Measurements from ENCODE around the gene MDFIC.

DNA sequence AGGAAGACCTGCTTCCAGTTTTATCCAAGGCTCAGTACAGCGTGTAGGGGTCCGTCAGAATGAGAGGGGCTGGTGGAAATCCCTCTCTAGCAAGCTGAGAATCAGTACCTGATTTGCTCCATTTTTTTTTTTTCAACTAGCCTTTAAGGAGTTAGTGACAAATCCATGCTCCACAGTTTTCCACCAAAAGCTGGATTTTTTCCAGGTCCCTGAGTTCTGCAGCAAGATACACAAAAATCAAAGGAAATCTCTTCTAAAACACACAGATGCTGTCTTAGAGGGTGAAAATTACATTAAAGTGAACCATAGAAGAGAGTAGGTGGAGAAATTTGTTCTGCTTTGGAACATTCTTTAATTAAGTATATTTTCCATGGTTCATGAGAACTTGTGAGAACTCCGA, 30.4 kb downstream of the MDFIC start:
- TF ChIP-seq, protein P1, sequence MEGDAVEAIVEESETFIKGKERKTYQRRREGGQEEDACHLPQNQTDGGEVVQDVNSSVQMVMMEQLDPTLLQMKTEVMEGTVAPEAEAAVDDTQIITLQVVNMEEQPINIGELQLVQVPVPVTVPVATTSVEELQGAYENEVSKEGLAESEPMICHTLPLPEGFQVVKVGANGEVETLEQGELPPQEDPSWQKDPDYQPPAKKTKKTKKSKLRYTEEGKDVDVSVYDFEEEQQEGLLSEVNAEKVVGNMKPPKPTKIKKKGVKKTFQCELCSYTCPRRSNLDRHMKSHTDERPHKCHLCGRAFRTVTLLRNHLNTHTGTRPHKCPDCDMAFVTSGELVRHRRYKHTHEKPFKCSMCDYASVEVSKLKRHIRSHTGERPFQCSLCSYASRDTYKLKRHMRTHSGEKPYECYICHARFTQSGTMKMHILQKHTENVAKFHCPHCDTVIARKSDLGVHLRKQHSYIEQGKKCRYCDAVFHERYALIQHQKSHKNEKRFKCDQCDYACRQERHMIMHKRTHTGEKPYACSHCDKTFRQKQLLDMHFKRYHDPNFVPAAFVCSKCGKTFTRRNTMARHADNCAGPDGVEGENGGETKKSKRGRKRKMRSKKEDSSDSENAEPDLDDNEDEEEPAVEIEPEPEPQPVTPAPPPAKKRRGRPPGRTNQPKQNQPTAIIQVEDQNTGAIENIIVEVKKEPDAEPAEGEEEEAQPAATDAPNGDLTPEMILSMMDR (IDR thresholded peaks at IDR 0.05) = no peak
- TF ChIP-seq POLR2A (IDR thresholded peaks at IDR 0.05) (no peak), EP300 (IDR thresholded peaks at IDR 0.05) (no peak), POLR2AphosphoS5 (IDR thresholded peaks at IDR 0.05) (no peak)

Data from upper lobe of left lung (tissue), 4 donors.